Sigmoid colon (tissue), 7 donors: ENCODE measurements around the gene SPATA31E1. TPM values are rescaled to one million over a fixed set of nuclear protein-coding genes. Genes with fewer than 3 reads are reported as not detected.

Experiments
- DNase-seq: peaks from one replicate; pipeline ENCODE4 v3.0.0-alpha.2; 2019
- H3K27ac ChIP-seq, 4 donors: fragments of 200-600 bp; sonication (generic); one replicate each; pipeline ENCODE4 v1.5.1; 2016 to 2019; ENCODE audit warnings: mild to moderate bottlenecking in 1 of 4
- H3K27me3 ChIP-seq, 3 donors: fragments of 200-600 bp; sonication (generic); one replicate each; pipeline ENCODE4 v1.5.1; 2019; ENCODE audit warnings: mild to moderate bottlenecking in 1 of 3
- H3K36me3 ChIP-seq, 4 donors: fragments of 200-600 bp; sonication (generic); one replicate each; pipeline ENCODE4 v1.5.1; 2016 to 2019
- H3K4me1 ChIP-seq, 4 donors: fragments of 200-600 bp; sonication (generic); one replicate each; pipeline ENCODE4 v1.5.1; 2017 to 2019
- H3K4me3 ChIP-seq, 4 donors: fragments of 200-600 bp; sonication (generic); one replicate each; pipeline ENCODE4 v1.5.1; 2017 to 2019; ENCODE audit warnings: mild to moderate bottlenecking in 2 of 4, moderate library complexity in 1 of 4
- H3K9me3 ChIP-seq, 4 donors: fragments of 200-600 bp in 3 of 4; sonication (generic) in 3 of 4; one replicate each; pipeline versions ENCODE4 v1.5.1 to v1.6.1; 2013 to 2019
- CTCF ChIP-seq, 4 experiments: fragments of 450-650 bp in 3 of 4; fragments of 200-600 bp in 1 of 4; IDR thresholded peaks; one replicate each; pipeline ENCODE4 v1.5.1; 2016 to 2019; ENCODE audit warnings: antibody characterized with exemption in 4 of 4, mild to moderate bottlenecking in 3 of 4, moderate library complexity in 2 of 4
- EP300 ChIP-seq, 4 donors: sonication (generic); formaldehyde crosslinking; IDR thresholded peaks; one replicate each; pipeline ENCODE4 v1.6.1; 2017; ENCODE audit warnings: antibody characterized with exemption in 4 of 4
- POLR2A ChIP-seq, 2 donors: fragments of 450-650 bp; IDR thresholded peaks; one replicate each; pipeline ENCODE4 v1.6.1; 2016; ENCODE audit warnings: antibody characterized with exemption in 2 of 2, mild to moderate bottlenecking in 2 of 2, moderate library complexity in 2 of 2
- POLR2AphosphoS5 ChIP-seq, 4 donors: sonication (generic); formaldehyde crosslinking; IDR thresholded peaks; one replicate each; pipeline ENCODE4 v1.6.1; 2017; ENCODE audit warnings: antibody characterized with exemption in 4 of 4
- WGBS, 2 donors: extraction: QIAGEN DNeasy Blood & Tissue Kit; methylation state at CpG; one replicate each; pipeline ENCODE4 v1.1.7; 2013; 5-methylcytosine and 5-hydroxymethylcytosine counted together
- intact Hi-C: fragments of 100-400 bp; cut with DNase I; formaldehyde crosslinking; loops from one replicate; pipeline ENCODE4 v1.15.1; 2023
- polyA plus RNA-seq, 3 donors: library from polyadenylated mRNA; stranded (reverse); fragments of 200-250 nt; gene quantifications; one replicate each; pipeline ENCODE4 v1.2.3, GENCODE V29; 2013
- total RNA-seq, 4 donors: library from RNA; depleted of rRNA; stranded (reverse); fragments of >200 nt; gene quantifications; one replicate each; pipeline ENCODE4 v1.1.0, GENCODE V29; 2016
- donor health status: healthy with polysubstance abuse.
- donor health status: Bipolar disorder and iron deficiency.
- donor health status: healthy.

Gene SPATA31E1
- total and polyA plus RNA-seq, 7 donors = 0.01 TPM; not detected in 6

- H3K27ac ChIP-seq = no peak overlapping the region
- WGBS, 2 donors = 86 to 90% methylated on average over 29 of the region's 29 CpGs
Observed at GRCh38 chr9:87857141-87857947, 25.3 kb upstream of the SPATA31E1 start.

GRCh38 chr9:87857948-87858335 lies 24.7 kb upstream of the SPATA31E1 start:
- Histone ChIP-seq H3K27me3 (no peaks in the 10 kb centered on the region), H3K27ac (no peak overlapping the region), H3K4me3 (no peak overlapping the region), H3K9me3 (peaks cover 0 to 8% (median 3%) of the 10 kb centered on the region in 4 donors), H3K36me3 (no peaks in the 10 kb centered on the region), H3K4me1 (no peaks in the 10 kb centered on the region)
- TF ChIP-seq POLR2A (IDR thresholded peaks at IDR 0.05) (no peak), CTCF (IDR thresholded peaks at IDR 0.05) (no peak), POLR2AphosphoS5 (IDR thresholded peaks at IDR 0.05) (no peak), EP300 (IDR thresholded peaks at IDR 0.05) (no peak)
- WGBS, 2 donors = 94 to 98% methylated on average over 8 of the region's 8 CpGs
- no peak for DNase-seq
- intact Hi-C loops = no loop called here

More at GRCh38 chr9:87857141-87857947, 25.3 kb upstream of the SPATA31E1 start:
- intact Hi-C loops = no loop called here
- Histone ChIP-seq H3K9me3 (peaks cover 0 to 8% (median 3%) of the 10 kb centered on the region in 4 donors), H3K4me1 (no peaks in the 10 kb centered on the region), H3K4me3 (no peak overlapping the region), H3K27me3 (no peaks in the 10 kb centered on the region), H3K36me3 (no peaks in the 10 kb centered on the region)
- DNase-seq = no peak
- TF ChIP-seq CTCF (IDR thresholded peaks at IDR 0.05) = no peak
- TF ChIP-seq EP300 (IDR thresholded peaks at IDR 0.05) = no peak

- peaks cover 0 to 8% (median 3%) of the 10 kb centered on the region in 4 donors for H3K9me3 ChIP-seq
- DNase-seq = no peak
- 88 to 98% methylated on average over 27 of the region's 27 CpGs for WGBS, 2 donors
- TF ChIP-seq CTCF (IDR thresholded peaks at IDR 0.05) (no peak), POLR2A (IDR thresholded peaks at IDR 0.05) (no peak), EP300 (IDR thresholded peaks at IDR 0.05) (no peak), POLR2AphosphoS5 (IDR thresholded peaks at IDR 0.05) (no peak)
- no peaks in the 10 kb centered on the region for H3K4me1 ChIP-seq
- H3K36me3 ChIP-seq = no peaks in the 10 kb centered on the region
- intact Hi-C loops = no loop called here
- H3K27ac ChIP-seq = no peak overlapping the region
- H3K27me3 ChIP-seq = no peaks in the 10 kb centered on the region
- no peak overlapping the region for H3K4me3 ChIP-seq
Observed at GRCh38 chr9:87859137-87859536, 23.5 kb upstream of the SPATA31E1 start.

GRCh38 chr9:87859786-87860185 lies 22.9 kb upstream of the SPATA31E1 start:
- WGBS, 2 donors = 84 to 86% methylated on average over 11 of the region's 11 CpGs
- intact Hi-C loops = no loop called here
- no peak for DNase-seq
- Histone ChIP-seq H3K4me3 (no peak overlapping the region), H3K9me3 (peaks cover 0 to 8% (median 3%) of the 10 kb centered on the region in 4 donors), H3K27ac (no peak overlapping the region), H3K27me3 (no peaks in the 10 kb centered on the region), H3K4me1 (no peaks in the 10 kb centered on the region), H3K36me3 (no peaks in the 10 kb centered on the region)
- no peak for TF ChIP-seq POLR2A (IDR thresholded peaks at IDR 0.05)
- TF ChIP-seq EP300 (IDR thresholded peaks at IDR 0.05) = no peak
- no peak for TF ChIP-seq POLR2AphosphoS5 (IDR thresholded peaks at IDR 0.05)
- no peak for TF ChIP-seq CTCF (IDR thresholded peaks at IDR 0.05)
